Myocyte (in vitro differentiated cells): ENCODE results near the gene NEK1. TPM values are rescaled to one million over a fixed set of nuclear protein-coding genes. Genes with fewer than 3 reads are reported as not detected.
A peak's percentile ranks its signal among the peaks of the same experiment; 100 is the strongest.
"Not testable (repeated sequence)": the region's sequence is repeated elsewhere in the genome, so short reads cannot be mapped to it uniquely, and the experiment has no call there.

Experiments used
- DNase-seq: peaks from one replicate; pipeline ENCODE4 v3.0.0-alpha.2; 2012; ENCODE audit warnings: low read depth
- total RNA-seq: library from RNA; depleted of rRNA; stranded (reverse); fragments of >200 nt; gene quantifications from 2 replicates; pipeline ENCODE4 v1.2.3, GENCODE V29; 2014

Gene NEK1
- total RNA-seq, 1 donor from 2014 or later, result 11.8 TPM

- not testable (repeated sequence) for DNase-seq
Measured at GRCh38 chr4:169499907-169500306, 112.5 kb downstream of the NEK1 start.

GRCh38 chr4:169494234-169494633 is 118.1 kb downstream of the NEK1 start:
- not testable (repeated sequence) for DNase-seq

GRCh38 chr4:169493164-169493524 is 119.2 kb downstream of the NEK1 start:
- no peak for DNase-seq

- DNase-seq, result peak; percentile 45
Measured at GRCh38 chr4:169492436-169493163, 119.8 kb downstream of the NEK1 start.

- no peak for DNase-seq
Measured at GRCh38 chr4:169491211-169491610, 121.2 kb downstream of the NEK1 start.

- DNase-seq, result peak; percentile 18
Measured at GRCh38 chr4:169489306-169489705, 123.1 kb downstream of the NEK1 start.

GRCh38 chr4:169485791-169486742 is 126.3 kb downstream of the NEK1 start:
- peak; percentile 70 for DNase-seq

- DNase-seq, result no peak
Measured at GRCh38 chr4:169485086-169485485, 127.3 kb downstream of the NEK1 start.

- DNase-seq, result no peak
Measured at GRCh38 chr4:169484485-169484884, 127.9 kb downstream of the NEK1 start.

GRCh38 chr4:169464080-169464479 is 148.3 kb downstream of the NEK1 start:
- no peak for DNase-seq

- DNase-seq, result no peak
Measured at GRCh38 chr4:169460081-169460480, 152.3 kb downstream of the NEK1 start.

- no peak for DNase-seq
Measured at GRCh38 chr4:169458575-169458974, 153.8 kb downstream of the NEK1 start.

GRCh38 chr4:169452644-169453043 is 159.7 kb downstream of the NEK1 start:
- DNase-seq, result not testable (repeated sequence)

GRCh38 chr4:169448935-169449334 is 163.4 kb downstream of the NEK1 start:
- not testable (repeated sequence) for DNase-seq

GRCh38 chr4:169446824-169447223 is 165.6 kb downstream of the NEK1 start:
- no peak for DNase-seq

- DNase-seq, result no peak
Measured at GRCh38 chr4:169443748-169444147, 168.6 kb downstream of the NEK1 start.

GRCh38 chr4:169440446-169440845 is 171.9 kb downstream of the NEK1 start:
- DNase-seq, result peak; percentile 68

GRCh38 chr4:169439244-169439643 is 173.1 kb downstream of the NEK1 start:
- DNase-seq, result no peak

- no peak for DNase-seq
Measured at GRCh38 chr4:169438057-169438480, 174.3 kb downstream of the NEK1 start.

GRCh38 chr4:169437299-169438047 is 174.9 kb downstream of the NEK1 start:
- DNase-seq, result no peak

- DNase-seq, result no peak
Measured at GRCh38 chr4:169436734-169437133, 175.6 kb downstream of the NEK1 start.

GRCh38 chr4:169428376-169428775 is 184.0 kb downstream of the NEK1 start:
- no peak for DNase-seq
